GM12801 (cell line): ENCODE results near the gene KCND1.

Experiments
- CTCF ChIP-seq: IDR thresholded peaks from one replicate; pipeline ENCODE4 v1.5.1; 2011; ENCODE audit warnings: control low read depth; ENCODE audit not compliant: insufficient read length; ENCODE audit errors: extremely low read depth

The KCND1 gene

GRCh38 chrX:48971249-48972219, at the start of gene KCND1:
TSS of gene KCND1 (minus strand) at chrX:48971844. CDS start at chrX:48970271, 1,573 bp downstream.
- no peak for TF ChIP-seq CTCF

- TF ChIP-seq CTCF, result no peak
These were observed 48.1 kb upstream of the KCND1 start for GRCh38 chrX:49019599-49020249.

- TF ChIP-seq CTCF, result no peak
These were observed 47.4 kb upstream of the KCND1 start for GRCh38 chrX:49019050-49019449.

GRCh38 chrX:49003696-49004095, 32.1 kb upstream of the KCND1 start:
- no peak for TF ChIP-seq CTCF

- TF ChIP-seq CTCF, result no peak
These were observed 30.7 kb upstream of the KCND1 start, which contains the start of gene GRIPAP1 for GRCh38 chrX:49002091-49002935. TSS of gene GRIPAP1 (minus strand) at chrX:49002264. CDS start at chrX:49002229, 35 bp downstream.

- TF ChIP-seq CTCF, result no peak
These were observed 30.0 kb upstream of the KCND1 start for GRCh38 chrX:49001521-49002090.

- no peak for TF ChIP-seq CTCF
These were observed 29.0 kb upstream of the KCND1 start for GRCh38 chrX:49000636-49001035.
